ENCODE measurements around the gene SLIT3.

The SLIT3 gene

DNA sequence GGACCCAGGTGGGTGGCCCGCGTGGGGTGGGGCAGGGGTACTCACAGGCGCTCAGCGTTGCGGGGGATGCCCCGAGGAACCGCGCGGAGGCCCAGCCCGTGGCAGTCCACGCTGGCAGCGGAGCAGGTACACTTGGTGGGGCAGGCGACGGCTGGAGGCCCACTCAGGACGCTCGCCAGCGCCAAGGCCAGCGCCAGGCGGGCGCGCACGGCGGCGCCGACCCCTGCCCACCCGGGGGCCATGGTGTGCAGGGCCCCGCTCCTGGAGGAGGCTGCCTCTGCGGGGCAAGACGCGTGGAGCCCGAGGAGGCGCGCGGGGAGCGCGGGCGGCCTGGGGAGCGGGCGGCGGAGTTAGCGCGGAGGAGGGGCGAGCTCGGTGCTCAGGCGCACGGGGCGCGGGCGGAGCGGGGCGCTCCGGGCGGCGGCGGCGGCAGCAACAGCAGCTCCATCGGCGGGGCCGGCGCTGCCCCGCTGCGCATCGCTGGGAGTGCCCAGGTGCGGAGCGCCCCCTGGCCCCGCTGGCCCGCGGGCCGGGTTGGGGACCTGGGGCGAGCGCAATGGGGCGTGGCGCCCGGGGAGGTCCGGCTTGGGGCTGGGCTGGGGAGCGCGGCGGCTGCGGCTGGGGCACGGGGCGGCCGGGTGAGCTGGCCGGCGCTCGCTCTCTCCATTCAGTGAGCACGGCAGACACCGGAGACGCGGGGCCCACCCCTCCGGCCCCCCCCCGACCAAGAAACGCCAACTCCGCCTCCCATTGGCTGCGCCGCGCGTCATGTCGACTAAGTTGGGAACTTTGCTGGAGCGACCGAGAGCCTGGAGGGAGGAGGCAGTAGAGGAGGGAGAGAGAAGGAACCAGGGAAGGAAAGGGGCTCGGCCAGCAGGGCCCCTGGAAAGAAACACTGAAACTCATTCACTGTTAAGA lies at the start of gene SLIT3:
TSS of gene SLIT3 (minus strand) at position 672 of the 918 bp plus-strand sequence. CDS start at position 242, 430 bp downstream.
- Histone ChIP-seq H3K4me3 (IDR thresholded peaks at IDR 0.05; ENCODE audit: insufficient read depth, low read depth, low read length) (no peak within 1 kb of the TSS), H2AFZ (ENCODE audit: low read depth) (no peak within 1 kb of the TSS), H3K36me3 (ENCODE audit: insufficient read depth) (no peaks in the 10 kb centered on the region), H3K27ac (no peak within 1 kb of the TSS), H3K79me2 (ENCODE audit: insufficient read depth, low read depth) (no peaks in the 10 kb centered on the region), H4K20me1 (ENCODE audit: insufficient read depth) (no peaks in the 10 kb centered on the region), H3K9ac (no peak within 1 kb of the TSS), H3K4me1 (ENCODE audit: low read depth, poor library complexity, severe bottlenecking) (no peaks in the 10 kb centered on the region), H3K4me2 (no peak within 1 kb of the TSS), H3K27me3 (ENCODE audit: insufficient read depth, low read depth) (no peaks in the 10 kb centered on the region)
- no peak for TF ChIP-seq CTCF (conservative IDR thresholded peaks at IDR 0.05; ENCODE audit: low read depth, low read length)

DNA sequence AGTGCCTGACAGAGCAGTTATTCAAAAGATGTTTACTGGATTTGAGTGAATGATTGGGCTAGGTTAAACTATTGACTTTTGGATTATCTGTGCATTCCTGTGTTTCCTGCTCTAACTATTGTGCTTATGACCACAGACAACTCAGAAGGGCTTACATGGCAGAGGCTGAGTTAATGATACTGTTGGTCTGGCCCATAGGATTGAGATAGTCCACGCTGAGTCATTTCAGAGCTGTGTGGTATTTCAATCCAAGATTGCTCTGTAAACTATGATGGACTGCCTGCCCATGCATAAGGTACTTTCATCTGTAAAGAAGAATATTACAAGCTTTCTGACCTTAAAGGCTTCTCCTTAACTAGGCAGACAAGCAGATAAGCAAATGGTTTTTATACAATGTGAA lies 49.1 kb upstream of the SLIT3 start:
- Histone ChIP-seq H3K4me3 (IDR thresholded peaks at IDR 0.05; ENCODE audit: insufficient read depth, low read depth, low read length) (no peak overlapping the region), H3K36me3 (ENCODE audit: insufficient read depth) (no peaks in the 10 kb centered on the region), H3K27me3 (ENCODE audit: insufficient read depth, low read depth) (no peaks in the 10 kb centered on the region), H3K79me2 (ENCODE audit: insufficient read depth, low read depth) (no peaks in the 10 kb centered on the region), H3K9ac (no peak overlapping the region), H3K4me1 (ENCODE audit: low read depth, poor library complexity, severe bottlenecking) (no peaks in the 10 kb centered on the region), H3K27ac (no peak overlapping the region), H4K20me1 (ENCODE audit: insufficient read depth) (no peaks in the 10 kb centered on the region), H2AFZ (ENCODE audit: low read depth) (no peak overlapping the region), H3K4me2 (no peak overlapping the region)
- no peak for TF ChIP-seq CTCF (conservative IDR thresholded peaks at IDR 0.05; ENCODE audit: low read depth, low read length)

GRCh38 chr5:169347786-169348185 lies 46.8 kb upstream of the SLIT3 start:
- H3K4me2 ChIP-seq: no peak overlapping the region
- H3K27me3 ChIP-seq (ENCODE audit: insufficient read depth, low read depth): no peaks in the 10 kb centered on the region
- H3K4me3 ChIP-seq (IDR thresholded peaks at IDR 0.05; ENCODE audit: insufficient read depth, low read depth, low read length): no peak overlapping the region
- TF ChIP-seq CTCF (conservative IDR thresholded peaks at IDR 0.05; ENCODE audit: low read depth, low read length): no peak
- H4K20me1 ChIP-seq (ENCODE audit: insufficient read depth): no peaks in the 10 kb centered on the region
- H3K79me2 ChIP-seq (ENCODE audit: insufficient read depth, low read depth): no peaks in the 10 kb centered on the region
- no peak overlapping the region for H2AFZ ChIP-seq (ENCODE audit: low read depth)
- no peaks in the 10 kb centered on the region for H3K36me3 ChIP-seq (ENCODE audit: insufficient read depth)
- H3K27ac ChIP-seq: no peak overlapping the region
- H3K4me1 ChIP-seq (ENCODE audit: low read depth, poor library complexity, severe bottlenecking): no peaks in the 10 kb centered on the region
- no peak overlapping the region for H3K9ac ChIP-seq

DNA sequence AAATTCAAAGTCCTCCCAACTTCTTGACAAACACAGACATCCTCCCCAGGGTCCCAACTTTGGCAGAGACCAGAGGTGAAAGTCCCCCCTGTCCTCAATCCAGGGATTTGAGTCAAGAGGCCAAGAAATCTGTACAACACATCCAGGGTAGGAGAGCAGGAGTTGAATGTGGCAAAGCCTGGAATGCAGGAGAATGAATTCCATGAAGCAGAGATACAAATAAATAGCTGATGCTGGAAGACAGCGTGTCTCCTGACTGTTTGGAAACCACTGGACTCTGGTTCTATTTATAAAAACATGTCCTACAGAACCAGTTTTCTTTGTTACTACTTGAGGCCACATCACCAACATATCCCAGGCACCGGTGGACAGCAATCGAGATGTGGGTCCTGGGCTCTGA lies 43.7 kb upstream of the SLIT3 start:
- no peaks in the 10 kb centered on the region for H3K27me3 ChIP-seq (ENCODE audit: insufficient read depth, low read depth)
- H4K20me1 ChIP-seq (ENCODE audit: insufficient read depth): no peaks in the 10 kb centered on the region
- no peak for TF ChIP-seq CTCF (conservative IDR thresholded peaks at IDR 0.05; ENCODE audit: low read depth, low read length)
- H3K27ac ChIP-seq: no peak overlapping the region
- H3K4me2 ChIP-seq: no peak overlapping the region
- no peak overlapping the region for H2AFZ ChIP-seq (ENCODE audit: low read depth)
- H3K36me3 ChIP-seq (ENCODE audit: insufficient read depth): no peaks in the 10 kb centered on the region
- H3K4me3 ChIP-seq (IDR thresholded peaks at IDR 0.05; ENCODE audit: insufficient read depth, low read depth, low read length): no peak overlapping the region
- no peaks in the 10 kb centered on the region for H3K4me1 ChIP-seq (ENCODE audit: low read depth, poor library complexity, severe bottlenecking)
- H3K9ac ChIP-seq: no peak overlapping the region
- no peaks in the 10 kb centered on the region for H3K79me2 ChIP-seq (ENCODE audit: insufficient read depth, low read depth)
